ENCODE results near the gene TFPI.
A peak's percentile ranks its signal among the peaks of the same experiment; 100 is the strongest.
"Not testable (repeated sequence)": the region's sequence is repeated elsewhere in the genome, so short reads cannot be mapped to it uniquely, and the experiment has no call there.

TFPI gene

DNA sequence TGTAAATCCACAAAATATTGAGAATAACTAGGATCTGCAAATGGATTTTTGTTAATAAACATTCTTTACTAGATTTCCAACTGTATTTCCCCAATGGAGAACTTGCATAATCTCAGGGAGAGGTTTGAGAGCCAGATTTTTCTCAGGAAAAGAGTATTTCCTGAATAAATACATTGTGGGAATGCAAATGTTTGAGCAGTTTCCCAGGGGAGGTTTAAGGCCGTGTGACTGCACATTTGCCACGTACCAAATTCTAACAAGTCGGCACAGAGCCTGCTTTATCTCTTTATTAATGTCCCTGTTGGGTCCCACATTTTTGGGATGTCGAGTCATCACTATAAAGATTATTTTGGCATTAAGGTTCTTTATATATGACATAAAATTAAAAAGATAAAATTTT, 27.0 kb downstream of the TFPI start:
- no peak for DNase-seq (ENCODE audit: low spot score)

DNA sequence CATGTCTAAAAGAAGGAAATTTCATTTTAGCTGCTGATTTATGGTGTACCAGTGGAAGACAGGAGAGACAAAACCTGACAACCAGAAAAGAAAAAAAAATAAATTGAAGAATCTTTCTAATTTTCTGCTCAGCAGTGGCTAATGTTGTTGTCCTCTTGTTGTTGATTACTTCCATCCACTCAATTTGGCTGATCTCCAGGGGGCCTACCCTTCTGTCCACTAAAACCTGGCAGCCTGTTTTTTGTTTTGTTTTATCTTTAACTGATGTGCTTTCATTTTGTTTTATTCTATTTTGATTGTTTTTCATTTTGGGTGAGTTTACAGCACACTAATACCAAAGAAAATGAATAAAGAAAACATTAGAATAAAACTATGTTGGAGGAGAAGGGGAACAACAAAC, 27.4 kb downstream of the TFPI start:
- no peak for DNase-seq (ENCODE audit: low spot score)

DNA sequence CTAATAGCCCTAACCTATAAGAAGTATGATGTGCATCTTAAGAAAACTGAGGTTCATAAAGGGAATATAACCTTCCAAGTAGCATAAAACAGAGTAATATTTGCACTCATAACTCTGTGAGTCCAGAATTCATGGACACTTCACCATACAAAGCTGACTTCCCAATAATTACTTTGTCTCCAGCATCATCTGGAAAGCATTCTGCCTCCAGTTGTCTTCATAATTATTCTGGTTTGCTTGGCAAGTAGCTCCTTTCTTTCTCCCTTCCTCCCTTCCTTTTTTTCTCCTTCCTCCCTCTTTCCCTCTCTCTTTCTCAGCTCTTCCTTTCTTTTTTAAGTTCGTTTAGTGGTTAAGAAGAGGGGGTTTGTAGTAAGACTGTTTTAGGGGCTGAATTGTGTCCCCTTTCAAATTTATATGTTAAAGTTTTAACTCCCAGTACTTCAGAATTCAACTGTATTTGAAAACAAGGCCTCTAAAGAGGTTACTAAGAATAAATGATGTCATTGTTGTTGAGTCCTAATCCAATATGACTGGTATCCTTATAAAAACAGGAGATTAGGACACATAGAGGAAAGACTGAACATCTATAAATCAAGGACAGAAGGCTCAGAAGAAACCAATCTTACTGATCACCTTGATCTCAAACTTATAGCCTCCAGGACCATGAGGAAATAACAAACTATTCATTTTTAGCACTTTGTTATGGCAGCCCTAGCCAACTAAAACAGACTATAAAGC, 28.9 kb downstream of the TFPI start:
- DNase-seq (ENCODE audit: low spot score) = no peak

DNA sequence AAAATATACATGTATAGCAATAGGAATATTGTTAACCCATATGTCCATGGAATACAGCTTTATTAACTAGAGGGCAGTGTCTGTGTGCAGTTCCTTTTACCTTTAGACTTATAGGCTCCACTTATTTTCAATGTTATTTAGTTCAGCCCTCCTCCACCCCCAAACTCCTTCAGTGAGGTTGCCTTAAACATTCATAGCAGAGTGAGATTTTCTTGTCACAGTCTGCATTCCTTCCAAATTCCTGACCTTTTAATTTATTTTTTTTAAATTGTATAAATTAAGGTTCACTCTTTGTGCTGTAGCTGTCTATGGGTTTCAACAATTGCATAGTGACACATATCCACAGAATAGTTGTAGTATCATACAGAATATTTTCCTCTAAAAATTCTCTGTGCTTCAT, 30.9 kb downstream of the TFPI start:
- no peak for DNase-seq (ENCODE audit: low spot score)

- no peak for DNase-seq (ENCODE audit: low spot score)
Measured at GRCh38 chr2:187520121-187520624, 34.1 kb downstream of the TFPI start.

DNA sequence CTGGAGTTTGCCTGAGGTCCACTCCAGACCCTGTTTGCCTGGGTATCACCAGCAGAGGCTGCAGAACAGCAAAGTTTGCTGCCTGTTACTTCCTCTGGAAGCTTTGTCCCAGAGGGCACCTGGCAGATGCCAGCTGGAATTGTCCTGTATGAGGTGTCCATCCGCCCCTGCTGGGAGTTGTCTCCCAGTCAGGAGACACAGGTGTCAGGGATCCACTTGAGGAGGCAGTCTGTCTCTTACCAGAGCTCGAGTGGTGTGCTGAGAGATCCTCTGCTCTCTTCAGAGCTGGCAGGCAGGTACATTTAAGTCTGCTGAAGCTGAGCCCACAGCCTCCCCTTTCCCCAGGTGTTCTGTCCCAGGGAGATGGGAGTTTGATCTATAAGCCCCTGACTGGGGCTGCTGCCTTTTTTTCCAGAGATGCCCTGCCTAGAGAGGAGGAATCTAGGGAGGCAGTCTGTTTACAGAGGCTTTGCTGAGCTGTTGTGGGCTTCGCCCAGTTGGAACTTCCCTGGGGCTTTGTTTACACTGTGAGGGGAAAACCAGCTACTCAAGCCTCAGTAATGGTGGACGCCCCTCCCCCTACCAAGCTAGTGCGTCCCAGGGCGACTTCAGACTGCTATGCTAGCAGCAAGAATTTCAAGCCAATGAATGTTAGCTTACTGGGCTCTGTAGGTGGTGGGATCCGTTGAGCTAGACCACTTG, 34.7 kb downstream of the TFPI start:
- DNase-seq (ENCODE audit: low spot score) = peak; percentile 56

GRCh38 chr2:187517750-187518361, 36.4 kb downstream of the TFPI start:
- not testable (repeated sequence) for DNase-seq (ENCODE audit: low spot score)

DNA sequence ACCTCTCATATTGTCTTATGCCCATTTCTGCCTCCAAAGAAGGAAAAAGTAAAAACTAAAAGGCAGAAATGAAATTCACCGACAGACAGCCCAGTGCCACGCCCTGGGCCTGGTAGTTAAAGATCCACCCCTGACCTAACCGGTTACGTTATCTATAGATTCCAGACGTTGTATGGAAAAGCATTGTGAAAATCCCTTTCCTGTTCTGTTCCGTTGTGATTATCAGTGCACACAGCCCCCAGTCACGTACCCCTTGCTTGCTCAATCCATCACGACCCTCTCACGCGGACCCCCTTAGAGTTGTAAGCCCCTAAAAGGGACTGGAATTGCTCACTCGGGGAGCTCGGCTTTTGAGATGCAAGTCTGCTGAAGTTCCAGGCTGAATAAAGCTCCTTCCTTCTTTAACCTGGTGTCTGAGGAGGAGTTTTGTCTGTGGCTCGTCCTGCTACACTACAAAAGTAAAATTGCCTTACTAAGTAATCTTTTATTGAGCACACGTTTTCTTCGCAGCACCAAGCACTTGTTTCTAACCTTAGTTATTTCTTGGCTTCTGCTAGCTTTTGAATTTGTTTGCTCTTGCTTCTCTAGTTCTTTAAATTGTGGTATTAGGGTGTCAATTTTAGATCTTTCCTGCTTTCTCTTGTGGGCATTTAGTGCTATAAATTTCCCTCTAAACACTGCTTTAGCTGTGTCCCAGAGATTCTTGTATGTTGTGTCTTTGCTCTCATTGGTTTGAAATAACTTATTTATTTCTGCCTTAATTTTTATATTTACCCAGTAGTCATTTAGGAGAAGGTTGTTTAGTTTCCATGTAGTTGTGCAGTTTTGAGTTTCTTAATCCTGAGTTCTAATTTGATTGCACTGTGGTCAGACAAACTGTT, 37.4 kb downstream of the TFPI start:
- DNase-seq (ENCODE audit: low spot score) = not testable (repeated sequence)

DNA sequence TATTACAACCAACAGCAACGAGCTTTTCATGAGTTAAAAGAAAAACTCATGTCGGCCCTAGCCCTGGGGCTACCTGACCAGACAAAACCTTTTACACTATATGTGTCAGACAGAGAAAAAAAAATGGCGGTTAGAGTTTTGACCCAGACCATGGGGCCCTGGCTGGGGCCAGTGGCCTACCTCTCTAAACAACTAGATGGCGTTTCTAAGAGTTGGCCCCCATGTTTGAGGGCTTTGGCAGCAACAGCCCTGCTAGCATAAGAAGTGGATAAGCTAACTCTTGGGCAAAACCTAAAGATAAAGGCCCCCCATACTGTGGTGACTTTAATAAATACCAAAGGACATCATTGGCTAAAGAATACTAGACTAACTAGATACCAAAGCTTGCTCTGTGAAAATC, 39.3 kb downstream of the TFPI start:
- DNase-seq (ENCODE audit: low spot score) = no peak

GRCh38 chr2:187514235-187514829, 39.9 kb downstream of the TFPI start:
- DNase-seq (ENCODE audit: low spot score) = not testable (repeated sequence)

DNA sequence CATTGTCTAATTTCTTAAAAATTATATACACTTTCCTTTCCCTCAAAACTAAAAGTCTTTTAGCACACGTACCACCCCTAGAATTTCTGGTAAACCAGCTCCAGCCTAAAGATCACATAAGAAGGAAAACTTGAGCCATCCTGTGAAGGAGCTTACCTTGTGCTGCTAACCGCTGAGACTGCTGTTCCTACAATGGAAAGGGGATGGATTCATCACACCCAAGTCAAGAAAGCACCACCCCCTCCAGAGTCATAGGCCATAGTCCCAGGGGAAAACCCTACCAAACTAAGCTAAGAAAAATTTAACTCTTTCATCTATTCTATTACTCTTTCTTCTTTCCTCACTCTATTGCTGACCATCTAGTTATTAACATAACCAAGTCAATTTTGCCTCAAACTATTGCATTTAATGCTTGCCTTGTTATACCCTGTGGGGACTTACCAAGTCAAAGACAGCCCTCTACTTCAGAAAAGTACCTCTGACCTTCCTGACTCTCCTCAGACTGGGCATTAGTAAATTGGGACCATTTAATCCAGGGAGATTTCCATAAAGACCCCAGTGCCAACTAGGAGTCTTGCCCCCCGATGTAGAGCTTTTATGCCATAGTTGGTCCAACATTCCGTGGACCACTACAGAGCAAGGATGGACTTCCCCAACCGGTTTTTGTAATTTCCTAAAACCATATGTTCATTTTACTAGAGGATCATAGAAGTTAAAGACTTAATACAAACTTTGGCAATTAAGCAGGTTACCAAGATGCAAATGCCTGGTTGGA, 40.6 kb downstream of the TFPI start:
- DNase-seq (ENCODE audit: low spot score) = not testable (repeated sequence)

DNA sequence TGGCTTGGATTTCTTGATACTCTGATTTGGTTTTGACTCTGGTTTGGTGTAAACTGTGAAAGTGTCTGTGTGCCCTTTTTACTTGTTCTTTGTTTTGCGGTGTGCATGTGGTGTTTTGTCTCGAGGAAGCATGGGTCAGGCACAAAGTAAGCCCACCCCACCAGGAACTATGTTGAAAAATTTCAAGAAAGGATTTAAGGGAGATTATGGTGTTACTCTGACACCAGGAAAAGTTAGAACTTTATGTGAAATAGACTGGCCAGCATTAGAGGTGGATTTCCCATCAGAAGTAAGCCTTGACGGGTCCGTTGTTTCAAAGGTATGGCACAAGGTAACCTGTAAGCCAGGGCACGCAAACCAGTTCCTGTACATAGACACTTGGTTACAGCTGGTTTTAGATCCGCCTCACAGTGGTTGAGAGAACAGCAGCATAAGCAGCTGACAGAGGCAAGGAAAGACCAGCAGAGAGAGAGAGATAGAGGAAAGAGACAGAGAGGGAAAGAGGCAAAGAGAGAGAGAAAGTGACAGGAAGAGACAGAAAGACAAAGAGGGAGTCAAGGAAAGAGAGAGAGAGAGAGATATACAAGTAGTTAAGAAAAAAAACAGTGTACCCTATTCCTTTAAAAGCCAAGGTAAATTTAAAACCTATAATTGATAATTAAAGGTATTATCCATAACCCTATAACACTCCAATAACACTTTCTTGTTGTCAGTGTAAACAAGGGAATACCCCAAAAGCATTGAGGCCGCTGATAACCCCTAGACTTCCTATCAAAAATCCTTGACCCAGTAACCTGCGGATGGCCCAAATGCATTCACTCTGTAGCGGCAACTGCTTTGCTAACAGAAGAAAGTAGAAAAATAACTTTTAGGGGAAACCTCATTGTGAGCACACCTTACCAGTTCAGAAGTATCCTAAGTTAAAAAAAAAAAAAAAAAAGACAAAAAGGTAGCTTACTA, 42.6 kb downstream of the TFPI start:
- DNase-seq (ENCODE audit: low spot score) = no peak

GRCh38 chr2:187510419-187511355, 43.5 kb downstream of the TFPI start:
- peak; percentile 51 for DNase-seq (ENCODE audit: low spot score)

DNA sequence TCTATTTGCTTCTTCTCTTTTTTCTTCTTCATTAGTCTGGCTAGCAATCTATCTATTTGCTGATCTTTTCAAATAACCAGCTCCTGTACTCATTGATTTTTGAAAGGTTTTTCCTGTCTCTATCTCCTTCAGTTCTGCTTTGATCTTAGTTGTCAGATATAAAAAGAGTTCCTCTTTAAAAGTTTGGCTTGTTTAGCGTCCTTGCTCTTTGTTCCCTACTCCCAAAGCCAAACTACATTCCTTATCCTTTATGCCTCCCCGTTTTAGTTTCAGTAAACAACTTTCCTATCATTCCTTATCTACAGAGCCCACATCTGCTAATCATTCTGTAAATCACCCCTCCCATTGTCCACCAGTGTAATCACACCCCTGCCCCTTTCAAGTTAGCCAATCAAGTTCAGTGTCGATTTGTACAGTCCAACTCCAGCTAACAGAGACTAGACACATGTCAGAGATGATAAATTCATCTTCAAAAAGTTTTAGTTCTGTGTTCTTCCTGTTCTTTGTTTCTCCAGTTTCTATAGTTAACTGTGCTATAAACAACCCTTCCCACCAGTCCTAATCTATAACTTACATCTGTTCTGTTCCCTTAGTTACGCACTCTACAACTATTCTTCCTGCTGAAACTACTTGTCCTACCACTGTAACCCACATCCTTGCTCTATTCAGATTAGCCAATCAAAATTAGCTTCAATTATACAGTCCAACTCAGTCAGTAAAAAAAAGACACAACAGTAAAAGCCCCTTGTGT, 44.4 kb downstream of the TFPI start:
- DNase-seq (ENCODE audit: low spot score) = no peak

DNA sequence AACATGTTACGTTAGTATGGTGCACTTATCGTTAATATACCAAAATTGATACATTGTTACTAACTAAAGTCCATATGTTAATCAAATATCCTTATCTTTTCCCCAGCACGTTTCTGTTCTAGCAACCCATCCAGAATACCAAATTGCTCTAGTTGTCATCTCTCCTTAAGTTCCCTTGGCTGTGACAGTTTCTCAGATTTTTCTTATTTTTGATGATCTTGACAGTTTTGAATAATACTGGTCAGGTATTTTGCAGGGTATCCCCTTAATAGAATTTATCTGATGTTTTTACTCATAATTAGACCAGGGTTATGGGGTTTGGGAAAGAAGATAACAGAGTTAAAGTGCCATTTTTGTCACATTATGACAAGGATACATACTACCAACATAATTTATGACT, 47.8 kb downstream of the TFPI start:
- DNase-seq (ENCODE audit: low spot score) = no peak

GRCh38 chr2:187505065-187505672, 49.1 kb downstream of the TFPI start:
- no peak for DNase-seq (ENCODE audit: low spot score)

DNA sequence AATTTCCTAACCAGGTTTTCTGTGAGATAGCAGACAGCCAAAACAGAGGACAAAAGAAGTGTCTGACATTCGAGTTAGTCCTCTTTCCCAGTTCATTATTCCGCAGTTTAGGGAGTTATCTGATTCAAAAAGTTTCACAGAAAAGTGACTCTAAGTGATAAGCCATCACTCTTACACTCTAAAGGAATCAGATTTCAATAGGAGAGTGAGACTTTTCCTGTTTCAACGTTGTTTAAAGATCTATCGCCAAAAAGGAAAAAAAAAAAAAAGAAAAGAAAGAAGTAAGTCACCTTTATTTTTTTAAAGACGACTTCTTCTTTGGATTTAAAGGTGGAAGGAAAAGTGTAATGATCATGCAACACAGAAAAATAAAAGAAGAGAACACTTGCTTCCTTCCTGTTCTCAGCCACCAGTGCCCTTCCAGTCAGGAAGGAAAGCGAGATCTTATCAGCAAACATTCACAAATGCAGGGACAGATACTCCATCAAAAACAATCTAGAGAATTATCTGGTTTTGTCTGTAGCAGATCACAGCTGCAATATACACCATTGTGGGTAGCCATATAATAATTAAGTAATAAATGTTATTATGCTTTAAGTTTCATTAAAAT, 49.8 kb downstream of the TFPI start:
- no peak for DNase-seq (ENCODE audit: low spot score)

All from ecto neural progenitor cell (in vitro differentiated cells).